ENCODE measurements around the gene LY86.

LY86 gene

DNA sequence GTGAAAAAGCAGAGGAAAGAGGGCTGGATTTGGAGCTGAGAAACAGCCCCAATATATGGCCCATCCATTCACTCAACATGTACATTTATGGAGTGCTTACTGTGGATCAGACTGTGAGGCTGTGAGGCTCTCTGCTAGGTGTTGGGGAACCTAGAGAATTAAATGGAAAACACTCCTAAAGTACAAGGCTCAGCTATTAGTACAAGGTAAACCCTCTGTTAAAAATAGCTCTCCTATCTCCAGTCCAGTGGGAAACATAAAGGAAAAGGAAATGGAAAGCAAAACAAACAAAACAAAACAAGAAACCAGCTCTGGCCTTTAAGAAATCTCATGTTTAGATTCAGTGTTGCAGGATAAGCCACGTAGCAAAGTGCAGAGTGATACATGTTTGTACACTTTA lies 35.0 kb downstream of the LY86 start:
- no peak for DNase-seq

DNA sequence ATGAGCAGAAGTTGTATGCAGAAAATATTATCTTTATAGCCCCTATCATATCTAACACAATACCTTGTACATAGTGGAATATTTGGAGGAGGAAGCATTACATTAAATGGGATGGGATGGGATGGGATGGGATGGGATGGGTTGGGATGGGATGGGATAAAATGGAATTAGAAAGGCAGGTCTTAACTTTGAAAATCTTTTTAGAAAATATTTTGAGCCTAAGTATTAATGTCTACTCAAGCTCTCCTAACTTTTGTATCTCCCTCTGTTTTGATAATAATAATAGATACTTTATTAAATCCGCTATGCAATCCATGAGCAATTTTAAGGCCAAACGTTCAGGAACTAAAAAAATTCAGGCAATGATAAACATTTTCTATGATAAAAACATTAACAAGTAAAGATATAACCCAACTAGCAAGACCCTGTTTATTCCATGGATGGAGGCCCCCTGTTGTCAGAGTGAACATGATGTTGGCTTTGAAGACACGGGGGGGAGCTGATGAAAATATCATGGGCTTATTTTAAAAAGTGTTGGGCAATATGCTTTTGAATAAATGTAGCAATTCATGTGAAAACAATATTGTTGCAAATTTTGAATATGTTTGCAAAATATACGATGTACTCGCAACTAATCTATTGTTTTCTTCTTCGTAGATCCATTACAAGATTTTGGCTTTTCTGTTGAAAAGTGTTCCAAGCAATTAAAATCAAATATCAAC lies 35.9 kb downstream of the LY86 start:
- DNase-seq = no peak

DNA sequence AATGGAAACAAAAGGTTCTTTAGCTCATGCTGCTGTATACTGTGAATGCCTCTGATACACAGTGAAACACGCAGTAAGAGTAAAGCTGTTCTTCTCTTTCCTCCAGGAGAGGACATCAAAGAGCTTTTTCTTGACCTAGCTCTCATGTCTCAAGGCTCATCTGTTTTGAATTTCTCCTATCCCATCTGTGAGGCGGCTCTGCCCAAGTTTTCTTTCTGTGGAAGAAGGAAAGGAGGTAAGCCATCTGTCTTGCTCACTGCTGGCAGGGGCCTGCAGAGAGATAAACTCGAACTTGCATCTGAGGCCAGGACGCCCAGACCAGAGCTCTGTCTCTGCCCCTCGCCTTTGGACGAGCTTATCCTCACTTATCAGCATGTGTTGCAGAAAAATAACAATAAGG lies 37.7 kb downstream of the LY86 start:
- DNase-seq = no peak

DNA sequence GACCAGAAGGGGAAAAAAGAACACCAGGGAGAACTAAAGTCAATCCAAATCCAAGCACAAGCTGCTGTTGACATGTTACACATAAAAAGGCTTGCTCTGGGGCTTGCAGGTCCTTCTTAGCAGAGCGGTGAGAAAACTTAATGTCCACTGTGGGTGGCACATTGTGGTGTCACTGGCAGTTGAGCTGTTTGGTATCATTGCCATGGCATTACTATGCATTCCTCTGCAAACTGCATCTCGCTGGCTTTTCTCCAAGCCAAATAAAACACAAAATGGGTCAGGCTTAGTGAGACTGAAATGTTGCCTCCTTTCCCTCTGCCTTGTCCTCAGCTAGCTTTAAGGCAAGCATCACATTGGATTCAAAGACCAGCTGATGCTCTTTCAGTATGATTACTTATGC lies 40.9 kb downstream of the LY86 start:
- DNase-seq = no peak

DNA sequence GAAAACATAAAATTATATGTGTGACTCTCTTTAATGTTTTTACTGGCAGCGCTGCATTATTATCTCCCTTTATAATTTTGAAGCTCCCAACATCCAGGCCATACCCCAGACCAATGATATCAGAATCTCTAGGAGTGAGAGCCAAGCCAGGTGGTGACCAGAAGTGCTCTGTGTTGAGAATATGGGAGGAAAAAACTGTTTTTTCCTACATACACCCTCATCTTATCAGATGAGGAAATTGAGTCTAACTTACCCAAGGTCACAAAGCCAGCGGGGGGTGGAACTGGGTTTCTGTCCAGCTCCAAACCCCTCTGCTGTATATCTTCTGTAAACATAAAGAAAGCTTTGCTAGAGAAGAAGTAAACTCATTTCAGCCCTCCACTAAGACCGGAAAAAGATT lies 42.5 kb downstream of the LY86 start:
- DNase-seq = no peak

GRCh38 chr6:6631534-6632276 lies 43.2 kb downstream of the LY86 start:
- no peak for DNase-seq

- DNase-seq = no peak
Measured at GRCh38 chr6:6633898-6634734, 45.6 kb downstream of the LY86 start.

DNA sequence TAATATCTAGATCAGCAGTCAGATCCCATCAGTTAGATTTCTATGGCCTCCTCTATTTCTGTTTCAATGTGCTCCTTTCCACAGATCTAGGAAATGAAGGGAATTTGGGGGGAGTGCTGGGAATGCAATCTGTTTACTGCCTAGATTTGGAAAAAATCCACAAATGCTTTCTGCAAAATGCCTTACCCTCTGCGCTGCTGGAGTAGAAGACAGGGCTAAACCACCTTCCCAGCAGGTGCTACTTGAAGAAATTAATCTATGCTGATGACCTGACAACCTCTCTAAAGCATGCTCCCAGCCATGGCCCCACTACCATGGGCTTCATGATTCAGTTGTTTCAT lies 46.2 kb downstream of the LY86 start:
- DNase-seq = no peak

GRCh38 chr6:6635291-6635690 lies 46.8 kb downstream of the LY86 start:
- no peak for DNase-seq

DNA sequence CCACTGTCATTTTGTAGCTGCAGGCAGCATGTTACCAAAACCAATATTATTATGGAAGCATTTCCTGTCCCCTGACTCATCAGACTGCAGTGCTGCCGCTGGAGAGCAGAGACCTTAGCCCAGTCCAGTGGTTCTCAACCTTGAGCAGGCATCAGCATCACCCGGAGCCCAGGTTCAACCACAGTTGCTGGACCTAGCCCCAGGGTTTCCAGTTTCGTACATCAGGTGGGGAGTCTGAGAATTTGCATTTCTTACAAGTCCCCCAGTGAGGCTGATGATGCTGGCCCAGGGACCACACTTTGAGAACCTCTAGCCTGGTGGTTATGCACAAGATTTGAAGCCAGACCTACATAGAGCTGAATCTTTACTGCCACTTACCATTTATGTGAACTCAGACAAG lies 47.3 kb downstream of the LY86 start:
- DNase-seq = no peak

GRCh38 chr6:6639572-6639971 lies 51.1 kb downstream of the LY86 start:
- DNase-seq = no peak

DNA sequence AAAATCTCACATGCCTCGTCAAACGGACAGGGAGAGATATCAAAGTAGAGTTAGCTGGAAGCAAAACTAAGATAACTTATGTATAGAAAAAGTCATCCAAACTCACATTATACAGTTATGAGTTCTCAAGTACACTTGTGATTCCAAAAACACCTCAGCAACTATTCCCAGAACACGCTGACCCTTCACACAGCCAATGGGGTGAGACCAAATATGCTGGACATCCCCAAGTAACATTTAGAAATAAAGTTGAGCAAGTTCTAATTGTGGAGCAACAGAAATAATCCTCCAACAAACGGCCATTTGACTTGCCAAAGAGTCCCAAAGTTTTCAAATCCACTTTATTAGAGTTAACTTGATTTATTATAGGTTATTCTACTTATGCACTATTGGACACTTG lies 52.4 kb downstream of the LY86 start:
- DNase-seq = no peak

DNA sequence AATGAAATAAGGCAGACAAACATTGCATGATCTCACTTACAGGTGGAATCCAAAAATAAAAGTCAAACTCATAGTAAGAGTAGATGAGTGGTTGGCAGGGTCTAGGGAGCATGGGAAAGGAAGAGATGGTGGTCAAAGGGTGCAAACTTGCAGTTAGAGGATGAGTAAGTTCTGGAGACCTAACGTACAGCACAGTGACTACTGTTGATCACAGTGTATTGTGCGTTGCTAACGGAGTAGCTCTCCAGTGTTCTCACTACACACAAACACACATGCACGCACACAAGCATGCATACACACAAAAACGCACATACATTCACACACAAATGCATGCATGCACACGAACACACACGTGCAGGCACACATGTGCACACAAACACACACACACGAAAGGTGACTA lies 54.9 kb downstream of the LY86 start:
- no peak for DNase-seq

DNA sequence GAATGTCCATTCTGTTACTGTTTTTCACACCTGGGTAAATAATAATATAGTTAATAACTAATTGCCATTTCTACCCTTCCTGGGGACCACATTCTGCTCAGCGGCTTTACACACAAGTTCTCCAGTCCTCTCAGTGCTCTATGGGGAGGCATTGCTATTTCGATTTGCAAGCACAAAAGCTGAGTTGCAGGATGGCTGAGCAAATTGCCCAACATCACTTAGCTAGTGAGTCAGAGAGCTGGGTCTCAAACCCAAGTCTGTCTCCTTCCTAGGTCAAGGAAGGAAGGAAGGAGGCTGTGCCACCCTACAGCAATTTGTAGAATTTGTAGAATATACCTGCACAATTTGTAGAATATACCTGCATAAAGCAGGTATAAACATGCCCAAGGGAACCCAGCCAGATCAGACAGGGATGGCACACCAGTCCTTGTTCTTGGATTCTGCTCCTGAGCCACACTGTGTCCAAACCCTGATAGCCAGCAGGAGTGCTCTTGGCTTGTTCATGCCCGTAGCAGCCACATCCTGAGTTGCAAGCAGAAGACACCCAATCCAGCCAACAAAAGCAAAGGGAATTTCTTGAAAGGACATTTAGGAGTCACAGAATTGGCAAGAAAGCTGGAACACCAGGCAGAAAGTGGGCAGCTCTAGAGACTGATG lies 56.9 kb downstream of the LY86 start:
- no peak for DNase-seq

DNA sequence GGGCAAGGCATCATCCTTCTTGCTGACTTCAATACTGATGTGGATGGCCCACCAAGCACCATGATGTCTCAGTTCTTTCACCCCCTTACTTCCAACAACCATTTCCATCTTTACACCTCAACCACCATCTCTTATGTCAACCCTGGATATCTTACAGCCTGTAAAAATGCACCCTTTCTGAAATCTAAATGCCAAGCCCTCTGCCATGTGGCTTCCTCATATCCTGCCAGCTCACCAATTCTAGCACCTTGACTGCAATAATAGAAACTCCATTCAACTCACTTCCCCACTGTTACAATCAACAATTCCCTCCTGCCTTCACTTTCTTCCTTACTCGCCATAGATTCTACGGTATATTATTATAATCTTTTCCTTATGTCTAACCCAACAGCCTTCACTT lies 57.9 kb downstream of the LY86 start:
- no peak for DNase-seq

- DNase-seq = no peak
Measured at GRCh38 chr6:6646859-6647258, 58.3 kb downstream of the LY86 start.

- DNase-seq = no peak
Measured at GRCh38 chr6:6648692-6649343, 60.3 kb downstream of the LY86 start.

DNA sequence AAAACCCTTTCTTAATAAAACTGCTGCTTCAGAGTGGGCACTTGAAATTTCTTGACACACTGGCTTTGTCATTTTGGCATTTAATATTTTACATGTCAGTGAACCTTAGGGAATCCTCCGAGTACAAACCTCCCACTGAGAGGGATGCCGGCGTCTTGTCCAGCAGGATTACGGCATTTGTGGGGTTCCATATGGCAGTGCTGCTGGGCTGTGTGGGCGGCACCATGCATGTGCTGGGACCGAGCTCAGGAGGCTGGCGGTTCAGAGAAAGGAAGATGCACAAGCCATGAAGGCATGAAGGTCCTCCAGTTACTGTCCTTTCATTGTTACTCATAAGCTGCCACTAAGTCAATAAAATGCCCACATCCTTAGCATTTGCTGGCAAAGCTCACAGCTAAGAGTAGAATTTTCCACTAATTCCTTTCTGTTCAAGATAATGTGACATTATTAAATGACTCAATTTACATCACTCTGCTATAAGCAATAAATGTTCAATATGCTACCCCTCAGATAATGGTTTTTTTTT lies 61.4 kb downstream of the LY86 start:
- no peak for DNase-seq

GRCh38 chr6:6650839-6651238 lies 62.3 kb downstream of the LY86 start:
- DNase-seq = no peak

DNA sequence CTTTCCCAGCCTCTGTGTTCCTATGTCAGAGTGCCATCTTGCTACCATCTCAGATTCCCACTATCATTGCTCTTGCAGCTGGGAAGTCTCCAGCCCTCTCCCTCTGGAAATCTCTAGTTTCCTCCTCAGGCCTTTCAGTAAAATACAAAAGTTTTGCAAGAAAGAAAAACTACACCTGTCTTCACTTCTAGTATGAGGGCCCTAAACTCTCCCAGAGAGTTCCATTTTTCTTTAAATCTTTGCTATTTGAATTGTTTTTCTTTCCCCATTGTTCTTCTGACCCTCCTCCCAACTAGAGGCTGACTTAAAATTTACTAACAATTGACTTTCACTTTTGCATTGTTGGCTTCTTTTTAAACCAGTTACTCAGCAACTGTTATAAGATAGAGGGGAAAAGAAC lies 62.8 kb downstream of the LY86 start:
- no peak for DNase-seq

- no peak for DNase-seq
Measured at GRCh38 chr6:6652932-6653331, 64.4 kb downstream of the LY86 start.
